Measurements from ENCODE around the gene TFAP2C. TPM values are rescaled to one million over a fixed set of nuclear protein-coding genes. Genes with fewer than 3 reads are reported as not detected.

The TFAP2C gene
- total and polyA plus RNA-seq, 2 experiments from 2014 or later, result 0.21 TPM; not detected in 1

DNA sequence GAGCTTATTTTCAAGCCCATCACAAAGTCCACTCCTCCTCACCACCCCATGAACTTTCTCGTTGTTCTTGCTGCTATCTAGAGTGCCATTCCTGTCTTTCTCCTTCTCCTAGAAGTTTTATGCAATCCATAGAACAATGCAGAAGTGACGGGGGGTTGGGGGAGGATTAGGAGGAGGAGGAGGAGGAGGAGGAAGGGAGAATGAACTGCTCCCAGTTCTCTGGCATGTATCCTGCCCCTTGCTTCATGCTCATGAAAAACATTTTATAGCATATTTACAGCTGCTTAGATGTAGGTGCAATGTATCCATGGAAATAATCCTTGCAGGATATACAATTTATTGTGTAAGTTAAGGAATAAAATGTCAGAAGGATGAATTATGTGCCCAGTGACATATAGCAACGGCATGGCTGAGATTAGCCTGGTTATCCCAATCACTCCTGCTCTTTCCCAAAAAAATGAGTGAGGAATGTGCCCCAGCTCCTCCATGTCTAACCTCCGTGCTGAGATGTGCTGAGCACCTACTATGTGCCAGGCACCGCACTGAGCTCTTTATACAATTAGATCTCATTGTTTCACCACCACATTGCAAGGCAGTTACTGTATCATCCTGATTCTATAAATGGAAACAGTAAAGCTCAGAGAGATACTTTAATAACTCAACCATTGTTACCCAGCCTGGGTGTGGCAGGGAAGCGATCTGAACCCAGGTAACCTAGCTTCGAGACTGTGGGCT lies 41.6 kb upstream of the TFAP2C start:
- no peaks in the 10 kb centered on the region for H3K9me3 ChIP-seq (ENCODE audit: low read depth)
- no peak overlapping the region for H3K4me3 ChIP-seq
- H3K4me1 ChIP-seq (ENCODE audit: low read depth), result no peaks in the 10 kb centered on the region
- no peak overlapping the region for H3K27ac ChIP-seq
- peak in 1 of 2 donors; percentile 41 for DNase-seq (ENCODE audit: low read depth in 1 of 2, low spot score in 1 of 2)
- no peaks in the 10 kb centered on the region for H3K36me3 ChIP-seq
- TF ChIP-seq, protein P1, sequence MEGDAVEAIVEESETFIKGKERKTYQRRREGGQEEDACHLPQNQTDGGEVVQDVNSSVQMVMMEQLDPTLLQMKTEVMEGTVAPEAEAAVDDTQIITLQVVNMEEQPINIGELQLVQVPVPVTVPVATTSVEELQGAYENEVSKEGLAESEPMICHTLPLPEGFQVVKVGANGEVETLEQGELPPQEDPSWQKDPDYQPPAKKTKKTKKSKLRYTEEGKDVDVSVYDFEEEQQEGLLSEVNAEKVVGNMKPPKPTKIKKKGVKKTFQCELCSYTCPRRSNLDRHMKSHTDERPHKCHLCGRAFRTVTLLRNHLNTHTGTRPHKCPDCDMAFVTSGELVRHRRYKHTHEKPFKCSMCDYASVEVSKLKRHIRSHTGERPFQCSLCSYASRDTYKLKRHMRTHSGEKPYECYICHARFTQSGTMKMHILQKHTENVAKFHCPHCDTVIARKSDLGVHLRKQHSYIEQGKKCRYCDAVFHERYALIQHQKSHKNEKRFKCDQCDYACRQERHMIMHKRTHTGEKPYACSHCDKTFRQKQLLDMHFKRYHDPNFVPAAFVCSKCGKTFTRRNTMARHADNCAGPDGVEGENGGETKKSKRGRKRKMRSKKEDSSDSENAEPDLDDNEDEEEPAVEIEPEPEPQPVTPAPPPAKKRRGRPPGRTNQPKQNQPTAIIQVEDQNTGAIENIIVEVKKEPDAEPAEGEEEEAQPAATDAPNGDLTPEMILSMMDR (IDR thresholded peaks at IDR 0.05; ENCODE audit: low read depth, low read length), result no peak
- H3K27me3 ChIP-seq, result no peaks in the 10 kb centered on the region

DNA sequence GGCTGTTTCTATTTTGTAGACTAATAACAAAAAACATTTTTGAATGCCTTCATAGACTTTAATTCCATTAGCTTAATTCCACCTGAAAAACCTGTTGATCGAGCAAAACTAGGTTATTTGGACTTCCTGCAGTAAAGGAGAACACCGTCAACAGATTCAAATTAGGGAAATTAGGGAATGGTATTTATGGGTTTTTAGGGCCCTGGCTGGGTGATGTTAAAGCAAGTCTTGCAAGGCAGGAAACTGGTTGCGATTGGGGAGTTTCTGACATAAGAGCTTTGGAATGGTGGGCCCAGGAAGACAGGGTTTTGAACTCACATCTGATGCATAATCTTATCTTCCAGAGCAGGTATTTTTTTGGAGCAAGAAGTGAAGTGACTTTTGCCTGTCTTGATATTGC lies 40.1 kb upstream of the TFAP2C start:
- Histone ChIP-seq H3K9me3 (ENCODE audit: low read depth) (no peaks in the 10 kb centered on the region), H3K36me3 (no peaks in the 10 kb centered on the region), H3K27ac (no peak overlapping the region), H3K27me3 (no peaks in the 10 kb centered on the region), H3K4me1 (ENCODE audit: low read depth) (no peaks in the 10 kb centered on the region), H3K4me3 (no peak overlapping the region)
- TF ChIP-seq, protein P1 (IDR thresholded peaks at IDR 0.05; ENCODE audit: low read depth, low read length), result no peak
- no peak for DNase-seq (ENCODE audit: low read depth in 1 of 2, low spot score in 1 of 2)

DNA sequence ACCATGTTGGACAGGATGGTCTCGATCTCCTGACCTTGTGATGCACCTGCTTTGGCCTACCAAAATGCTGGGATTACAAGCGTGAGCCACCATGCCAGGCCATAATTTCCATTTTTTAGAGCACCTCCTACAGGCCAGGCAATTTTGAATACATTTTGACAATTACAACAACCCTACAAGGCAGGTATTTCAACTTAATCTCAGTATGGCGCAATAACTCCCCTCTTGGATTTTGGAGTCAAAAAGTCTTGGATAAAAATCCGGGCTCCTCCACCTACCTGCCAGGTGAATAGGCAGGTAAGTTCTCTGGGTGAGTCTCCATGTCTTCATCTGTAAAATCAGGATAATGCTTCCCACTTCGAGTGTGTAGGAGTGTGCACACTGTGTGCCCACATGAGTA lies 39.5 kb upstream of the TFAP2C start:
- Histone ChIP-seq H3K36me3 (no peaks in the 10 kb centered on the region), H3K9me3 (ENCODE audit: low read depth) (no peaks in the 10 kb centered on the region), H3K4me1 (ENCODE audit: low read depth) (no peaks in the 10 kb centered on the region), H3K27me3 (no peaks in the 10 kb centered on the region), H3K27ac (no peak overlapping the region), H3K4me3 (no peak overlapping the region)
- TF ChIP-seq, protein P1 (IDR thresholded peaks at IDR 0.05; ENCODE audit: low read depth, low read length), result no peak
- no peak for DNase-seq (ENCODE audit: low read depth in 1 of 2, low spot score in 1 of 2)

DNA sequence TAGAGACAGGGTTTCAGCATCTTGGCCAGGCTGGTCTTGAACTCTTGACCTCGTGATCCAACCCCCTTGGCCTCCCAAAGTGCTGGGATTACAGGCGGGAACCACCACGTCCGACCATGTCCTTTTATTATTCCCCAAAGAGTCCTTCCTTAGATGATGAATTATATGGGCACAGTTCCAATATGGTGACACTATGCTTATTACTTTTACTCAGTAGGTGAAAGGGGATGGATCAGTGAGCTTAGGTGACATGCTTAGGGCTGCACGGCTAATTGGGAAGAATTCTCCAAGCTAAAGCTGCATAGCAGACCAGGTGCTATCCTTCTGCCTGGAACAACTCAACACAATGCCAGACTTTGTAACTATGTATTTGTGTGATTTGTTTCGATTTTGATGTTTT lies 38.2 kb upstream of the TFAP2C start:
- no peak overlapping the region for H3K27ac ChIP-seq
- TF ChIP-seq, protein P1 (IDR thresholded peaks at IDR 0.05; ENCODE audit: low read depth, low read length), result no peak
- H3K9me3 ChIP-seq (ENCODE audit: low read depth), result no peaks in the 10 kb centered on the region
- H3K27me3 ChIP-seq, result no peaks in the 10 kb centered on the region
- H3K4me3 ChIP-seq, result no peak overlapping the region
- no peaks in the 10 kb centered on the region for H3K4me1 ChIP-seq (ENCODE audit: low read depth)
- no peaks in the 10 kb centered on the region for H3K36me3 ChIP-seq
- no peak for DNase-seq (ENCODE audit: low read depth in 1 of 2, low spot score in 1 of 2)

DNA sequence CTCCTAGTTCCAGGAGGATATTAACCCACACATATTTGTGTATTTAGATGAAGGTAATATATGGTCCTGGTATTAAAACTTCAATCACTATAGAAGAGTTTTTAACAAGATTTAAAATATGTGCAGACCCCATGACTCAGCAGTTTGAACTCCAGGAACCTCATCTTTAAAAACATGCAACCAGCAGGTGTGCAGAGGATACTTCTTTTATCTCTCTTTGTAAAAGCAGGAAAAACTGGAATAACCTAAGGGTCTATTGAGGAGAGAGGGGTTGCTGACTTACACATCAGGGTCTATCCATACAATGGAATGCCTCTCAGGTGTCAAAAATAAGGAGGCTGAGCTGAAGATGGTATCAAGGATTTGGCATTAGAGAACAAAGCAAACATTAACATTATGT lies 36.9 kb upstream of the TFAP2C start:
- no peak for DNase-seq (ENCODE audit: low read depth in 1 of 2, low spot score in 1 of 2)
- TF ChIP-seq, protein P1 (IDR thresholded peaks at IDR 0.05; ENCODE audit: low read depth, low read length), result no peak
- H3K4me3 ChIP-seq, result no peak overlapping the region

More for the DNA sequence above, 36.9 kb upstream of the TFAP2C start:
- Histone ChIP-seq H3K36me3 (no peaks in the 10 kb centered on the region), H3K9me3 (ENCODE audit: low read depth) (no peaks in the 10 kb centered on the region), H3K27ac (no peak overlapping the region), H3K27me3 (no peaks in the 10 kb centered on the region), H3K4me1 (ENCODE audit: low read depth) (no peaks in the 10 kb centered on the region)

Measured in cardiac muscle cell (in vitro differentiated cells and primary cell).